Islet of Langerhans (tissue), 1 donor: Measurements from ENCODE around the gene NOC4L.
"Not testable (repeated sequence)": the region's sequence is repeated elsewhere in the genome, so short reads cannot be mapped to it uniquely, and the experiment has no call there.

Experiments
- FAIRE-seq: peaks from one replicate; lab custom pipeline; 2011; peaks lifted over from hg19 to GRCh38; lab: Jason Lieb, UNC

Gene NOC4L

DNA sequence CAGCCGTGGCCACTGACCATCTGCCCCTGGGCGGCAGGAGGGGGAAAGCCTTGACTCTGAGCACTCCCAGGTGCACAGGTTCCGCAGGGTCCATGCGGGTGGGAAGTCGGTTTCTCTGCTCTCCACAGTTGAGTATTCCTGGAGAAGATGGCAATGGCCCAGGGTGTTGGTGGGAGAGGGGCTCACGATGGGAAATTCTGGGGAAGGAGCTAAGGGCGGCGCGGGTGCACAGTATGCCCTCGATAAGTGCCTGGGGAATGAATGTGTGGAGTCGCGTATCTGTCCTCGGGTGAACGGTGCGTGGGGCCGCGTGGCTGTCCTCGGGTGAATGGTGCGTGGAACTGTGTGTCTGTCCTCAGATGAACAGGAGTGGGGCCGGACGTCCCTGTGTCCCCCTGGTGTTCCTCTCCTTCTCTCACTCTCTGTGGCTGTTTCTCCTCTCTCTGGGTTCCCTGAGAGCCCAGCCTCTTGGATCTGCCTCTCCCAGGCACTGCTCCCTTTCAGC, 38.0 kb downstream of the NOC4L start:
- FAIRE-seq, result no peak

DNA sequence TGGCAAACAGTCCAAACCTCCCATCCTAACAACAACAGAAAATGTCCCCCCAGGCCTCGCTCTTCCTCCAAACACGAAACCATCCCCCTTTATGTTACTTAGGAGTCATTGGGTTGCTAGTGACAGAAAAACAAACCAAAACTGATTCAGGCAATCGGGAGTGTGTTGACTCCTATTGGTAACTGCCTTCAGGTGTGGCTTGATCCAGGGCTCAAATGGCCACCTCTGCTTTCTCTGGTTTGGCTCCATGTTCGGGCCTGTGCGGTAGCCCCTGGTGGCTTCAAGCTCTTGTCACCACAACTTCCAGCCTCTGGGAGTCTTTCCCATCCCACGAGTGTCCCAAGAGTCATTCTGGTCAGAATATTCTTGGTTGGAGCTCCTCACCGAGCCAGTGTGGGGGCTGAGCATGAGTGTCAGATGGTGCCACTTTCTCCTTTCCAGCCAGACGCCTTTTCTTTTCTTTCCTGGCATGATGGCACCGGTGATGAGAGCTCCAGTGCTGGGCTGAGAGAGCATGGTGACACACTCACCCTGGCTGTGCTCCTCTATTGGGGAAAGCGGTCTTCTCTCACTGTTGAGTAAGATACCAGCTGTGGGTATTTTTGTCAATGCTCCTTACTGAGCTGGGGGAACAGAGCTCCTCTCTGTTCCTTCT, 38.6 kb downstream of the NOC4L start:
- no peak for FAIRE-seq

DNA sequence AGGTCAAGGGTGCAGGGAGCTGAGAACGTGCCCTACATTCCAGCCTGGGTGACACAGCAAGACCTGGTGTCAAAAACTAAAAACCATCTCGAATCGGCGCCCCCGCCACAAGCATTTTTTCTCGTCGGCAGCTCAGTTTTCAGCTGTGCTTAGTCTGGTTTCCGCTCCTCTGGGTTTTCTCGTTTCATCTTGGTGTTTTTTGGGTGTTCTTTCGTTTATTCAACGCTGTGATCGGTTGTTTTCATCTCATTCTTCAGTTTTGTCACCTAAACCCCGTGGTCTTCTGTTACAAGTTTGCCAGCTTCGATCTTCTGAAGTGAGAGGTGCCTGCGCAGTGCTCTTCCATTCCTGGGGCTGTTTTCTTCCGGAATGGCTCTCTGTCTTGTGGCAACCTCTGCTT, 41.4 kb downstream of the NOC4L start:
- no peak for FAIRE-seq

DNA sequence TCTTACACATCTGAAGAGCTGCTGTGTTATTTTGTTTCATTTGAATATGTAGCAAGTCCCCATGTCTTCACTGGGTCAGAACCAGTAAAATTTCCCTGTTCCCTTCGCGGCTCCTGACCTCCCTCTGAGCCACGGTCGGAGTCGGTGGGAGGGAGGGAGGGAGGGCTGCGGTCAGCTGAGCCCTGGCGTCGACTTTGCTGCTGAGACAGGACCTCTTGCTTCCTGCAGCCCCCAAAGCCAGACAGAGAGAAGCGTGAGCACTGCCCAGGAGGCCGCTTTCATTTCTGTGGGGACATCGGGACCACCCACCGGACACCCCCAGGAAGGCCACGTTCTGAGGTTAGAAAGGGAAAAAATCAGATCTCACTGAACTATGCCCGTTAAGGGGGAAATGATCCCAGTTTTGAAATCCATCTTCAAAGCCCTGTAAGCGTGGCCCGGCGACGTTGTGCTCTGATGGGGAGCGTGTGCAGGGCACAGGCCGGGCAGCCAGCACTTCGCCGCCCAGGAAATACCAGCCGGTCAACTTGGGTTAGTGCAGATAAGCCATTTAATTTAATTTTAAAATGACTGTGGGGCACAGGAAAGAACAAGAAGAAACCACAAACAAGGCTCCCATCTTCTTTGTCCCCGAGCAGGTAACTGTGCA, 42.1 kb downstream of the NOC4L start:
- FAIRE-seq, result no peak

DNA sequence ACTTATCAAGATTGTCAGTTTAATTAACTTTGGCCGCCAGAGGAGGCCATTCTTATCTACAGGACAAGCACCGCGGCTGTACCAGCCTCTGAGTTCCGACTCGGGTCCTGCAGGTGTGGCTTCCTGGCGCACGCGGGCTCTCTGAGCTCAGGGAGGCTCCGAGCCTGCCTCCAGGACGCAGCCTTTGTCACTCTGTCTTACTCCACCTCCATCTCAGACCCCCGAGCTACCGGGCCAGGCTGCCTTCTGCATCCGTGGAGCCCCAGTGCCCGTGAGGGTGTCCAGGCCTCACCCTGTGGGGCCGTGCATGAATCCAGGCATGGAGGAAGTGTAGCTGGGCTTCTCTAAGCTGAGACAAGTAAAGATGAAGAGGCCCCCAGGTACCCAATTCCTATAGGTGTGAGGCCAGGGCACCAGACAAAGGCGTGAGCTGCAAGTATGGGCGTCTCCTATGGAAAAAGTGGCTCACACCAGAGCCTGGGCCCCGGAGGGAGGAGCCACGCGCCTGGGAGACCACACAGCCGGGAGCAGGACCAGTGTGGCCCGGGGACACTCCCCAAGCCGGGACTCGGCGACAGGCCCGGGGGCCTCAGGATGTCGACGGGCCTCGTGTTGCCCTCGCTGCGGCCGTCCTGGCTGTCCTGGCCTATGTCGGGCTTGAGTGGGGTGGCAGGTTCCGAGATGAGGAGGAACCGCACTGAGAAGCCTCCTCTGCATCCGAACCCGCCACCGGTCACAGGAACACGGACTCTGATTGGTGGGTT, 42.8 kb downstream of the NOC4L start:
- FAIRE-seq, result no peak

DNA sequence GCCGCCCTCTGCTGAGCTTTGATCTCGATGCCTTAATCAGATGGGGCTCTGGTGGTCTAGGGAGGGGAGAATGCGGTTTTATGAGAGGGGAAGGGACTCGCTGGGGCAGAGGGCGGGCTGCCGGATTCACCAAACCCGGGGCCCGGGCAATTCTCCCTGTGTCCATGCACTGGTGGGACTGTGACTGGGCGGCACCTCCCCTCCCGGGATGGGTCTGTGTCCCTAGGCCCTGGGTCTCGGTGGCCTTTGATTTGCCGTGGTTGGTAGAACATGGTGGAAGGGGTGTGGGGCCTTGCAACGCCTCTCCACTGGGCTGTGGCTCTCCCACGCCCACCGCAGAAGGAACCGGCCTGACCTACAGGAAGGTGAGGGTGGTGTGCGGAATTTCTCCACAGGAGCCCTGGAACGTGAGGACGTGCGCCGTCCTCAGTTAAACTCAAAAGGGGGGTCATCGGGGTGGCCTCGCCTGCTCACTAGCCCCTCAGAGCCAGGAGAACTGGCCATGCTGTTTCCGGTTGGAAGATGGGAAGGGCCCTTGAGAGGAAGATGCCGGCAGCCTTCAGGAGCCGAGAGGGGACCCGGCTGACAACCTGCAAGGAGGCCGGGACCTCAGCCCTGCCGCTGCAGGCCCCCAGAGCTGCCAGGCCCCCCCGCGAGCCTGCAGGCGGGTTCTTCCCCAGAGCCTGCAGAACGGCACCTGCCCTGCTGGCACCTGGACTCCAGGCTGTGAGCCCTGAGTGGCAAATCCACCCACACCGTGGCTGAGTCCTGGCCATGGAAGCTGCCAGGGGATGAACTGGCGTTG, 43.6 kb downstream of the NOC4L start:
- FAIRE-seq, result no peak

DNA sequence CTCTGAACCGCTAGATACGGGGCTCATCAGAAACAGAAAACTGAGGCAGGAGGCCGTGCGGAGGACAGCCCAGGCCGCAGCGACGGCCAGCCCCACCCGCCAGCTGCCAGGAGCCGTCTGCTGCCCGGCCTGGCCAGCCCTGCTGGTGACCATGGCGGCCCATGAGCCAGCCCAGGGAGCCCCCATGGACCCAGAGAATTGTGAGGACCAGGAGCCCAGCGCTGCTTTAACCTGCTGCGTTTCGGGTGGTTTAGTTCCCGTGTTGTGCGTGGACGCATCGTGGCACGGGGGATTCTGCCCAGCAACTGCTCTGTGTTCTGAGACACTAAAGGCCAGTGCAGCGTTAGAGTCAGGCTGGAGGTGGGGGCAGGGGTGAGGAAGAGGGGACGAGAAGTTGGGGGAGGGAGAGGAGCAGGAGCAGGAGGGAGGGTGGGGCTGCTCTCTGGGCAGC, 44.2 kb downstream of the NOC4L start:
- no peak for FAIRE-seq

DNA sequence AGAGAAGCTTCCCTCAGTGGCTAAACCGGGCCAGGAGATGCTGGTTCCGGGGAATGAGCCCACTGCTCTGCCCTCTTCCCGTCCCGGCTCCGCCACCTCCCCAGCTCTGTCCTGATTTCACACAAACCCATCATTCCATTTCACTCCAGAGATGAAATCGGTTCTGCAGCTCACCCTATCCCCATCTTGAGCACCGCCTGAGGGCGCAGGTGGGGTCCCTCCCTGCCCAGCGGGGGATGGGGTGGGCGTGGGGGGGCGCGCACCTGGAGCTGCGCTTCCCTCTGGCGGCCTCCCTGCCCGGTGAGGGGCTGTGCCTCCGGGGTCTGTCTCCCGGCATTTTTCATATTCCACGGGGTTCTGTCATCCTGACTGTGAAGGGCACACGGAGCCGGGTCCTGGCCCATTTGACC, 44.7 kb downstream of the NOC4L start:
- FAIRE-seq, result no peak

DNA sequence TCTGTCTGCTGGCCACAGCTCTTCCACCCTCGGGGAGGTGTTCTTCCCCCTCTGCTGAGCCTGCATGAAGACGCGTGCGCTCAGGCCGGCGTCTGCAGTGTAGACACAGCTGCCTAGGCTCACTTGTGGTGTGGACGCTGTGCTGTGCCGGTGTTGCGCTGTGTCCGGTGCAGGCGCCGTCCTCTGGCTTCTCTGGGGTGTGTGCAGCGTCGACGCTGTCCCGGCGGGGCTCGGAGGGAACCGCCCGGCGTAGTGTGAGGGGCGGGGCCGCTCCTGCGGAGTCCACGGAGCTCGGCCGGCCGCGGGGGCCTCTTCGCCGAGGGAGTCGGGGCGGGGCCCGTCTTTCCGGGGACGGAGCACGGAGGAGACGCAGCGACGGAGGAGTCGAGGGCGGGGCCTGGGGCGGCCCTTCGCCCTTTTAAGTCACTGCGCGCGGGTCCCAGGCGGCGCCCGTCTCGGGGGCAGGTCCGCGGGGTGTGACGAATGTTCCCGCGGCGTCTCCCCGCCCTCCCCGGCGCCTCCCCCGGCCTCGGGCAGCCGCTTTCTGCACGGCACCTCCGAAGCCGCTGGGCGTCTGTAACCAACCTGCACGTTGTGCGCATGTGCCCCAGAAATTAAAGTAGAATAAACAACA, 45.2 kb downstream of the NOC4L start:
- FAIRE-seq, result no peak

DNA sequence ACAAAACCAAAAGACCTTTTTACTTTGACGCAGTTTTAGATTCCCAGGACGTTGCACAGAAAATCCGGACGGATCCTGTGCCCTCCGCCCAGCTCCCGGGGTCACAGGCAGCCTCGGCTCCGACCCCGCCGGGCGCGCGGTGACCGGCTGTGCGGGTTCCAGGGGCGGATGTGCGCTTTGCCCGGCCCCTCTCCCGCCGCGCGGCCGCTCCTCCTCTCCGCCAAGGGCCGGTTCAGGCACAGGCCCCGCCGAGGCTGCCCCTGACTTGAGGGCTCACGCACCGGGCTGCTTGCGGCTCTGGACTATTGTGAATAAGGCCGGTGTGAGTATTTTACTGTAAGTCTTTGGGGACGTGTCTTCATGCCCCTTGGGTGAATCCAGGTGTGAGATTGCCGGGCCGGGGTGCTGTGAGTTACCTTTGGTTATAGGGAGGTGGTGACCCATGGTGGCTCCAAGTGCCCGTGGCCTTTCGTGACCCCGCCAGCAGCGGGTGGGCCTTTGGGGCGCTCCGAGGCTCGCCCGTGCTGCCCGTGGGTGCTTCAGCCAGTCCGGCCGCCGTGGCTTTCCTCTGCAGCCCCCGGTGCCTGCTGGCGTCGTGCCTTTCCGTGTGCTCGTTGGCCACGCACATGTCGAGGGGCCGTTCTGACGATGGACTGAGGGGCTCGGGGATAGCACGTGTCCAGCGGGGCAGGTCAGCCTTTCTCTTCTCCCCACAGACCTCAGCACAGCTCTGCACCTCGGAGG, 45.9 kb downstream of the NOC4L start:
- no peak for FAIRE-seq

DNA sequence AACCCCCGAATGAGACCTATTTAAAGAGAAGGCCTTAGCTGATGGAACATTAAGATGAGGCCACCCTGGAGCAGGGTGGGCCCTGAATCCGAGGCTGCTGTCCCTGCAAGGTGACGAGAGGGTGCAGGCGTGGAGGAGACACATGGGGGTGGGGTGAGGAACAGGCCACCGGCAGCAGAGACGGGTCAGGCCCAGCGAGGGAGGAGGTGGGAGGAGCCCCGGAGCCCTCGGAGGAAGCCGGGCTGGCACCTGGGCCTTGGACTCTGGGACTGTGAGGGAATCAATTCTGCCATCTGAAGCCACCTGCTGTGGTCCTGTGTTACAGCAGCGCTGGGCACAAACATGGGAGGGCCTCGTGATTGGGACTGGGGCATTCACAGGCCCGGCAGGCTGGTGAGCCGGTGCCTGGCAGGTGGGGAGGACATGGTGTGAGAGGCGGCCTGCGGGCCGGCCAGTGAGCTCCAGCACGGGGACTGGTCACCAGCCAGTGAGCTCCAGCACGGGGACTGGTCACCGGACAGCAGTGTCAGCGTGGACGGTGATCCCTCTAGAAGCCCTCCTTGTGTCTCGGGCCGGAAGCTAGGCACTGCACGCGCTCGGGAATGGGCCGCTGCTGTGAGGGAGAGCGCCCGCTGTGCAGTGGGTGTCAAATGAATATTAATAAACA, 46.7 kb downstream of the NOC4L start:
- no peak for FAIRE-seq

DNA sequence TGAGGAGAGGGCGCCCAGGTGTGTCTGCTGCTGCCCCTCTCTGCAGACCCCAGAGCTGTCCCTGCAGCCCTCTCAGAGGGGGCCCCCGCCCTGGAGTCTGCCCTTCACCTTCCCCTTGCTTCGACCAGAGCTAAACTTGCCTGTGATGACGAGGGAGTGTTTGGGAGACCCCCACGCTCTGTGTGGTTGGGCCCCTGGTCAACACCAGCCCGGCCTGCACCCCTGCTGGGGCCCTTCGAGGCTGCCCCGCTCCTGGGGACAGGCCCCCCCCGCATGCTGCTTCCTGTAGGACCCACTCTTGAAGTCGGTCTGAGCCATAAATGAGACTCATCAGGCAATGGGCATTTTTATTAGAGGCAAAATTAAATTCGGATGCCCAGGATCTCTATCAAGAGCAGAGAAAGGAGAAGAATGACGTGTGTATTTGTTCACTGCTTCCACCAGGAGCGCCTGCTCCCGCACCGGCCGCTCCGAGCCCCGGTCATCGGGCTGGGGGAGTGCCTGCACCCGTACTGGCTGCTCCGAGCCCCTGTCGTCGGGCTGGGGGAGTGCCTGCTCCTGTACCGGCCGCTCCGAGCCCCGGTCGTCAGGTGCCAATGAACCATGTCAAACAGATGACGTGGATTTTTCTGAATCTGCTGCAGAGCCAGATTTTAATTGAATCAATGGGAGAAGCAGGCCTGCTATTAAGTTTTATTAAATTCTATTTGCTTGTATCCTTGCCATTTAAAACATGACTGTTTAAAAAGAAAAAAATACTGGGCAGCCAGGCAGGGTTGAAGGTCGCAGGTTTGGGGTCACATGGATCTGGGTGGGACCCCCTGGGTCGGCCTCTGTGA, 47.7 kb downstream of the NOC4L start:
- no peak for FAIRE-seq

DNA sequence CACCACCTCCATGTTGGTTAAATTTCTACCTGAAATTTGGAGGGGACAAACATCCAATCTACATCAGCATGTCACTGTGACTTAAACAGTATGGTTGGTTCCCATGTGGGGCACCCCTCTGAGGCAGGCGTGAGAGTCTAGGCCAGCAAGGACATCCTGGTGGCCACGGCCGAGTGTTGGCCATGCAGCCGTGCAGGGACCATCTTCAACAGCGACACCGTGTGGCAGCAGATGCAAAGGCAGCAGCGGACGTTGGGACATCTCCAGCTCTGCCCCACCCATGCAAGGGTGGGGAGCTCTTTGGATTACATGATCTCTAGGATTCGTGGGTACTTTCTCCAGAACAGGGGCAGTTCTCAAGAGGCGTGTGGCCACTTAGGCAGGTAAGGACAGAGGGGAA, 49.8 kb downstream of the NOC4L start:
- FAIRE-seq, result no peak

DNA sequence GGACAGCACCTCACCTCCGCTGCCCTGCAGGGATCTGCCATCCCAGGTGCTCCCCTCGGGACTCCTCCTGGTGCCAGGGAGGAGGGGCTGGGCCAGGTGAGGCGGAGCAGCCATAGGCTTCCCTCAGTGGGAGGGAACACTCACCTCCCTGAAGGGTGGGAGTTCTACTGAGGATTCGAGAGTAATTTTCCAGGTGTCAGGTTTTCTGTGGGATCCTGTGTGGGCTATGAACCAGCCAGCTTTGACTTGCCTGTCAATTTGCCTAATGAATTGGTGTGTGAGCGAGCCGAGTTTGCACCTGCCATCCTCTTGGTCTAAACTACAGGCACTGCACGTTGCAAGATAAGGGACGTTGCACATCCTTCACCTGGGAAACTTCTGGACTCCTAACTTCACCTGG, 50.3 kb downstream of the NOC4L start:
- no peak for FAIRE-seq

DNA sequence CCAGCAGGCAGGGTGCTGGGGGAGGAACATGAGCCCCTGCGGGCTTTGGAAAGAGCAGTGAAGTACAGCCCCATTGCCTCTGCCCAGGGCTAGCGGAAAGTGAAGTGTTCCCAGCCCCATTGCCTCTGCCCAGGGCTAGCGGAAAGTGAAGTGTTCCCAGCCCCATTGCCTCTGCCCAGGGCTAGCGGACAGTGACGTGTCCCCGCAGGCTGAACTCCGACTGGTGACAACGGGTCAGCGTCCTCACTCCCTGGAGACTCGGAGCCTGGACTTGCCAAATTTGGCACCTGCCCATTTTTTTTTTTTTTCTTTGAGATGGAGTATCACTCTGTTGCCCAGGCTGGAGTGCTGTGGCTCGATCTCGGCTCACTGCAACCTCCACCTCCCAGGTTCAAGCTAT, 51.0 kb downstream of the NOC4L start:
- not testable (repeated sequence) for FAIRE-seq

DNA sequence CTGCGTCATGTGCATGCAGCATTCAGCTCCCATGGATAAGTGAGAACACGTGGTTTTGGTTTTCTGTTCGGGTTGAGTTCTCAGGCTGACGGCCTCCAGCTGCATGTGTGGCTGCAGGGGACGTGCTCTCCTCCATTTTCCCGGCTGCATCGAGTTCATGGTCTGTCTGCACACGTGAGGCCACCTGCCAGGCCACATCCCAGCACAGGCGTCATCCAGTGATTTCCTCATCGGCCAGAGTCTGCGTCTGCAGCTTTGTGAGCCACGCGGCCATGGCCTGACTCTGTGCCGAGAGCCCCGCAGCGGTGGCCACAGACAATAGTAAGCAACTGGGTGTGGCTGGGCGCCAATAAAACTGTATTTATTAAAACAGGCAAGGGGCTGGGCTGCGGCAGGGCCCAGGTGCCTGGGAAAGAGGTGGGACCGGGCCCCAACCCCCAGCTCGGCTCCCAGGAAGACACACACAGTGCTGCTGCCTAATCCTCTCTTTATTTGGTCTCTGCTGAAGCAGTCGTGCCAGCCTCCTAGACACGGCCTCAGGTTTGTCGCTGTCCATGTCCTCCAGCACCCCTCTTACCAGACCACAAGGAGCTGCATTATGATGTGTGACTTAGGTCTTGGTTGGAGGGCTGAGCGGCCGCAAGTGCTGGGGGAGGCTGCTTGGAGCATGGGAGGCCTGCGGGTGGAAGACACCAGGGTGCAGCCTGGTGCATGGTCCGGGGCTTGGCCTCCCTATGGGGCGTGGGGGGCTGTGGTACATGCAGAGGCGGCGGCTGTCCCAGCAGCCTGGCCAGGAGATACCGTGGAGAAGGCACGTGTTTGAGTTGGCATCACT, 52.0 kb downstream of the NOC4L start:
- FAIRE-seq, result no peak

DNA sequence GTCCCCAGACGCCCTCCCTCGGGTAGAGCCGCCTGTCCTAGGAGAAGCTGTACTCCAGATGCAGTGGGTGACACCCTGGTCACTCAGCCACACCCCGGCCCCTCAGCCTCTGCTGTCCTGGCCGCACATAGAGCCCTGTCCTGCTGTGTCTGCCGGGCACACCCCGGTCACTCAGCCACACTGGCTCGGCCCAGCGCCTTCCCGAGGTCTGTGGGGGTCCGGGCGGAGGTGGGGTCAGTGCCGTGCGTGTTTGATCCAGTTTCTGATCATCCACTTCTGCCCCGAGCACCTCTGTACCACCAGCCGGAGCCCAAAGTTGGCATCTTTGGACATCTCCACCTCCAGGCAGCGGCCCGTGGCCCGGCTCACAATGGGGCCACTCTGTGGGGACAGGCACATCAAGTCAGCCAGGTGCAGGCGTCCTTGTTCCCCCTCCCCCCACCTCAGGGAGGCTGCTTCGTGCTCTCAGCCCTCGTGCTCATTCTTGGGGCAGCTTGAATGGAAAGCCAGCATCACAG, 52.7 kb downstream of the NOC4L start:
- no peak for FAIRE-seq

DNA sequence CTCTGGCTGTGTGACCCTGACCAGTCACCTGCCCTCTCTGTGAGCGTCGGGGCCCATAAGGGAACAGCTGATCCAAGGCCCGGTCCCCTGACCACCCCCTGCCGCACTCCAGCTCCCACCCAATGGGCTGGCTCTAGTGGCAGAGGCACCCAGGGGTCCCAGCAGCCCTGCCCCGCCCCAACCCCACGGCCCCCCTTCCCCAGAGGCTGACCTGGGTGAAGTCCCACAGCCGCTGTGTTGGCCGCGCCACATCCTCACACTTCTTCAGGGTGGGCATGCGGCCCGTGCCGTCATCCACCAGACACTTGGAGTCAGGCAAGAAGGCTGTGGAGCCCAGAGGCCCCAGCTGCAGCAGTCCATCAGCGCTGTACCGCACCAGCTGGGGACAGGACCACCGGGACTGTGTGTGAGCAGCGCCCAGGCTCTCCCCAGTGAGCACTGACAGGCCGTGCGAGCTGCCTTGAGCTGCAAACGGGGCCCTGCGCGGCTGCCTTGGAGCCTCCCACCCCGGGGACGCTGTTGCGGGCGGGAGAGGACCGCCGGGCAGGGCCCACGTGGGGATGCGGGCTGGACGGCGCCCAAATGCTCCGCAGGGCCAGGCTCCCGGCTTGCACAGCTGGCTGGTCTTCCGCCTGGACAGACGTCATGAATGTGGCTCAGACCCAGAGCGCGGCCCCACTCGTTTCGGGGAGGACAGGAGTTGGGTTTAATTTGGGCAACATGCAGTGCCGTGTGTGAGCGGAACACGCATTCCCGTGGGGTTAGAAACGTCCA, 53.5 kb downstream of the NOC4L start:
- no peak for FAIRE-seq
